ENCODE measurements around the gene SRP68.
"Not testable (repeated sequence)": the region's sequence is repeated elsewhere in the genome, so short reads cannot be mapped to it uniquely, and the experiment has no call there.

The SRP68 gene

DNA sequence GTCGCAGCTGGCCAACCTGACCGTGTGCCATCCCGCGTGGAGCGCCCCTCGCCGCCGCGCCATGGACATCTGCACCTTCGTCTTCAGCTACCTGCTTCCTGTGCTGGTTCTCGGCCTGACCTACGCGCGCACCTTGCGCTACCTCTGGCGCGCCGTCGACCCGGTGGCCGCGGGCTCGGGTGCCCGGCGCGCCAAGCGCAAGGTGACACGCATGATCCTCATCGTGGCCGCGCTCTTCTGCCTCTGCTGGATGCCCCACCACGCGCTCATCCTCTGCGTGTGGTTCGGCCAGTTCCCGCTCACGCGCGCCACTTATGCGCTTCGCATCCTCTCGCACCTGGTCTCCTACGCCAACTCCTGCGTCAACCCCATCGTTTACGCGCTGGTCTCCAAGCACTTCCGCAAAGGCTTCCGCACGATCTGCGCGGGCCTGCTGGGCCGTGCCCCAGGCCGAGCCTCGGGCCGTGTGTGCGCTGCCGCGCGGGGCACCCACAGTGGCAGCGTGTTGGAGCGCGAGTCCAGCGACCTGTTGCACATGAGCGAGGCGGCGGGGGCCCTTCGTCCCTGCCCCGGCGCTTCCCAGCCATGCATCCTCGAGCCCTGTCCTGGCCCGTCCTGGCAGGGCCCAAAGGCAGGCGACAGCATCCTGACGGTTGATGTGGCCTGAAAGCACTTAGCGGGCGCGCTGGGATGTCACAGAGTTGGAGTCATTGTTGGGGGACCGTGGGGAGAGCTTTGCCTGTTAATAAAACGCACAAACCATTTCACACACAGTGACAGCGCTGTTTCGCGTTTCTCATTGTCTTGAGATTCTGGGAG is 4.7 kb upstream of the SRP68 start:
- peak in 2 of 4 experiments; percentile 25 to 40 for DNase-seq

DNA sequence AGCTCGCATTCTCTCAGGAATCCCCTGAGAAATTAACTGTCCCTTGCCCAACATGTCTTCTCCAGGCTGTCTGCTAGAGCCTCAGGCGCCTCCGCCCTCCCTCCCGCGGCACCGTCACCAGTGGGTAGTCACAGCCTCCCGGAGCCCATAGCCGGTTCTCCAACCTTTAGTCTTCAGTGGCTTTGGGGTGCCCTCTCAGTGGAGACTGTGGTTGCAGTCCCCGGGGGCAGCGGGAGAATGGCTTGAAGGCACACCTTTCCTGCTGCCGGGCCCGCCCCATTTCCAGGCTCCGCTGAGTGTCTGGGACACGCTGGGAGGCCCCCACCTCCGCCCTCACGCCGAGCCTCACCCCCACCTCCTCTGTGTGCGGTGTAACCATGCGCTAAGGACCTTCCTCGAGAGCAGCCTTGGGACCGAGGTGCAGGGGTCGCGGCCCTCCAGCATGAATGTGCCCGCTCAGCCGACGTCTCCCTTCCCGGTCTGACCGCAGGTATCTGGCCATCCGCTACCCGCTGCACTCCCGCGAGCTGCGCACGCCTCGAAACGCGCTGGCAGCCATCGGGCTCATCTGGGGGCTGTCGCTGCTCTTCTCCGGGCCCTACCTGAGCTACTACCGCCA is 3.9 kb upstream of the SRP68 start:
- no peak for DNase-seq

DNA sequence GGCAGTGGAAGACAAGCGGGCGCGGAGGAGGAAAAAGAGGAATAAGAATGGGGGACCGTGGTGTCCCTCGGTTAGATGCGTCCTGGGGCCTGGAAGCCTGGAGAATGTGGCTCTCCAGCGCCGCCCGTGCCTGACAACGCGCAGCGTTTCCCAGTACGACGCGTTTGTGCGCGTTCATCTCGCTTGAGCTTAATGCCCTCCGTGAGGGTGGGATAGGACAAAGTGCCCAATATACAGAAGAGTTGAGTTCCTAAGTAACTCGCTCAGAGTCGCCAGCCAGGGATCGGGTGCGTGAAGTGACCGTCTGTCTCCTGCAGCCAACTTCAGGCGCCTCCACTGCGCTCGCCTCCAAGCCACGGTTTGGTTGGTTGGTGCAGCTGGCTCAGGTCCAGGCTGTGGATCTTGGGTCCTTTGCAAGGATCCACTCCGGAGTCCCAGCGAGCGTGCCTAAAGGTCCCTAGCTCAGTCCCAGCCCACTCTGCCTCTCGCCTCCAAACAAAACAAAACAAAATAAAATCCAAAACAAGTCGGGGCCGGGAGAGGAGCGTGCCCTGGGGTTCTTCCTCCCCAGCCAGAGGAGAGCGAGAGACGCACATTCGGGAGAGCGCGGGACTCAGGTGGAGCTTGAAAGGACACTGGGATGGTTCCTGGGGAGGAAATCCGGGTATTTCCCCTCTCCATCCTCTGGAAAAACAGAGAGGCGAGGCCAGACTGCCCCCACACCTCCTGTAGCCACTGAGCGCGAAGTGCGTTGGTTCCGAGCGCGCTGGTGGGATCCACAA is 3.2 kb upstream of the SRP68 start:
- no peak for DNase-seq

DNA sequence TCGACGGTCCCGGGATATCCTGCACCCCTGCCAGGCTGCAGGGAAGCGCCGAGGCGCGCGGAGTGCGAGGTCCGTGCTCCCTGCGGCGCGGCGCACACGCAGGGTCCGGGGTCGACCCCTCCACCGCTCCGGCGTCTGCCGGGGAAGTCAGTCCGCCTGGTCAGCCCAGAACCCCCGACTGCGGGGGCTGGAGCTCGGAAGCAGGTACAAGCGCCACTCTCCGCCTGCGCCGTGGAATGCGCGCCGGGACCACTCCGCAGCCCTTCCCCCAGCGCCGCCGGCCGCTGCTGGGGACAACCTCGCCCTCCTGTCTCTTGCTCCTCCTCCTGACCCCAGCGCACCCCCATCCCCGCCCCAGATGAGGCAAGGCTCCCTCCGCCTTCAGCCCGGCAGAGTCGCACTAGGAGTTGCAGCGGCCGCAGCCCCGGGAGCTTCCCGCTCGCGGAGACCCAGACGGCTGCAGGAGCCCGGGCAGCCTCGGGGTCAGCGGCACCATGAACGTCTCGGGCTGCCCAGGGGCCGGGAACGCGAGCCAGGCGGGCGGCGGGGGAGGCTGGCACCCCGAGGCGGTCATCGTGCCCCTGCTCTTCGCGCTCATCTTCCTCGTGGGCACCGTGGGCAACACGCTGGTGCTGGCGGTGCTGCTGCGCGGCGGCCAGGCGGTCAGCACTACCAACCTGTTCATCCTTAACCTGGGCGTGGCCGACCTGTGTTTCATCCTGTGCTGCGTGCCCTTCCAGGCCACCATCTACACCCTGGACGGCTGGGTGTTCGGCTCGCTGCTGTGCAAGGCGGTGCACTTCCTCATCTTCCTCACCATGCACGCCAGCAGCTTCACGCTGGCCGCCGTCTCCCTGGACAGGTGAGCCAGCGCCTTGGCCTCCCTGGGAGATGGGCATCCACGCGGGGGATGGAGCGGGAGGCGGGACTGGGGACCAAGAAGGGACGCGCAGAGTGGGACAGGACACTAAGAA is 2.4 kb upstream of the SRP68 start, which contains the start of gene GALR2:
GALR2 (plus strand) TSS at position 392 of the 974 bp plus-strand sequence; CDS start at position 495, 103 bp downstream.
- DNase-seq: no peak

DNA sequence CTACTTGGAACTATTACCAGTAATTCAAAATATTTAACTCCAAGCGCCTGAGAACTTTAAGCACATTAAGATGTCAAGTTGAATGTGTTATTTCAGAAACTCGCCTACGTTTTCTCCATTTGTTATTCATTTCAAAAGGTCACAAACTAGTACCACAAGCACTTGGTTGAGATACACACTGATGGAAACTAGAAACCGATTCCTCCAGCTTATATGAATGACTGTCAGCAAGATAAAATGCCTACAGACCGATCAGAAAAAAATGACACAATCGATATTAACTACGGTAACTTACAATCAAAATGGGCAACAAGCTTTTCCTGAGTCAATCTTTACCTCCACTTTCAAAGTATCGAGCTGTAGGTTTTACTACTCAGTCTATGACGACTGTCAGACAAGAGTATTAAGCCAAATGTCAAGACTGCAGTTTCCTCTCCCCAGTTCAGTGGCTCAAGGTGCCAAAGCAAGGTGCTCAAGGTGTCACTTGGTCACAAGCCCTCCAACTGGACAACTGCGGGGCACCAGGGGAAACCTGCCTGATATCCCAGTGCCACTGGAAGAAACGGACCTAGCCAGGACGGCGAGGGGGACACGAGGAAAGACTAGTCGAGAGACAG is 678 bp downstream of the SRP68 start:
- no peak for DNase-seq

DNA sequence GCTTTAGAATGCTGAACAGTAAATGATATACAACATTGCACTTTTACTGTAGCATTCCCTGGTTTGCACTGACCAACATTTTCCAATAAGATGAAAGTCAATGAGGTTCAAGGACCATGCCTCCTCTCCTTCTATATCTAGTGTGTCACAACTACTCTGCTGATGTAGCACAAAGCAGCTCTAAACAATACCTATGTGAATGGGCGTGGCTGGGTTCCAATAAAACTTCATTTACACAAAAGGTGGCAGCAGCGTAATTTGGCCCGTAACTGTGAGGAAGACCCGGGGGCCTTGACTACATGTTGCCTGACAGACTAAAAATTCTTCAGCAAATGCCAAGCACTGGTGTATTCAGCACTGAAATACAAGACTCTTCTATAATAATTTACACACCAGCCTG is 6.5 kb downstream of the SRP68 start:
- DNase-seq: no peak

GRCh38 chr17:76063875-76064546 is 8.3 kb downstream of the SRP68 start:
- no peak for DNase-seq

DNA sequence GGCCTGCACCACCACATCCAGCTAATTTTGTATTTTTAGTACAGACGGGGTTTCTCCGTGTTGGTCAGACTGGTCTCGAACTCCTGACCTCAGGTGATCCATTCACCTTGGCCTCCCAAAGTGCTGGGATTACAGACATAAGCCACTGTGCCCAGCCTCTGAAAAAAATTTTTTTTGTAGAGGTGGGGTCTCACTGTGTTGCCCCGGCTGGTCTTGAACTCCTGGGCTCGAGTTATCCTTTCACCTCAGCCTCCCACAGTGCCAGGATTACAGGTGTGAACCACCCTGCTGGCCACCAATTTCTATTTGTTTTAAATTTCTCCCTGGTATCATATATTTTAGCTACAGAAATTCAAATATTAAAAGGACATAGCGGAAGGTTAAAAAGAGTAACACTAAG is 14.1 kb downstream of the SRP68 start:
- DNase-seq: not testable (repeated sequence)

DNA sequence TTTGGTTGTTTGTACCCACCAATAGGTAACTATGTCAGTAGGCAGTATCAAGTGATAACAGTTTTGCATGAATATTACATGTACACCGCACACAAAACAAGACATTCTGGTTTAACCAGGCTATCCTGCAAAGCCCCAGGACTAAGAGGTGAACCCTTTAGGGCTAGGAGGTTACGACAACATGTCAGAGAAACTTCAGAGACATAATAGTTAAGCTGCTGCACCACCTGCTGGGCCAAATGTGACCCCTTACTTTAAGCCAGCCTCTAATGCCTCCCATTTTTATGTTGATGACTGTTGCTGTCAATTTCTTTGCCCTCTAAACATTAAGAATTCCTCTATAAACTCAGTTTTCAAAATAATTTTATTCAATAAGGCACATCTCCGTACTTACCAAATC is 15.4 kb downstream of the SRP68 start:
- DNase-seq: no peak

- DNase-seq: no peak
These were observed 18.2 kb downstream of the SRP68 start for GRCh38 chr17:76054112-76054476.

GRCh38 chr17:76053246-76054111 is 18.8 kb downstream of the SRP68 start:
- DNase-seq: no peak

DNA sequence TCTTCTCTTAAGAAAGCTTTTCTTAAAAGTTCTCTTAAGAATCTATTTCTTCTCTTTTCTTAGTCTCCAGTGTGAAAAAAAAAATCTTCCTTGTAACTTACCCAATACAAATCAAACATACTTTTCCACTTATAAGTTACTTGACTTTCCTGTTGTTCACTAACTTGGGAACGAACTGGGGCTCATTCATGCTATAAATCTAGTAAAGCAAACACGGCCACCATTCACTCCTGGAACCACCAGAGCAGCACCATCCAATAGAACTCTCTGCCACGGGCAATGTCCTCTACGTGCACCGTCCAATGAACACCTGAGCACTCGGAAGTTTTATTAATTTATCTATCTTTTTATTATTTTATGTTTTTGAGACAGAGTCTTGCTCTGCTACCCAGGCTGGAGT is 20.8 kb downstream of the SRP68 start:
- no peak for DNase-seq

- no peak for DNase-seq
These were observed 21.5 kb downstream of the SRP68 start for GRCh38 chr17:76050538-76051467.

GRCh38 chr17:76049836-76050537 is 22.3 kb downstream of the SRP68 start:
- no peak for DNase-seq

DNA sequence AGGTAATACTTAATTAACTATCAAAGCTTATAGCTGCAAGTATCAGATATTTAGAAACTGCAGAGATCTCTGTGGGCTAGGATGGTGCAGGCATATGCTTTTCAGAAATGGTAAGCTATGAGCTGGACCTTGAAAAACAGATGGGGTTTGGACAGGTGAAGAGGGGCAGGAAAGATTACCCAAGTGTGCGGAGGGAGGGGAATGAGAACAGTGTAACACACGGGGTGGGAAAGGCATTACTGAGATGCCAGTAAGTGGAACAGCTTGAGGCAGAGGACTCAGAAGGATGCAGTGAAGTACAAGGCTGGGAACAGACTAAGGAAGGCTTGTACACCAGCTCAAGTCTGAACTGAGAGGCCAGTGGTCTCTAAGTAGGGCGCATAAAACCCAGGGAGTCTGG is 23.1 kb downstream of the SRP68 start:
- DNase-seq: no peak

- no peak for DNase-seq
These were observed 23.6 kb downstream of the SRP68 start for GRCh38 chr17:76048711-76049110.

GRCh38 chr17:76048025-76048605 is 24.2 kb downstream of the SRP68 start:
- DNase-seq: no peak

GRCh38 chr17:76046064-76046463 is 26.3 kb downstream of the SRP68 start:
- no peak for DNase-seq

All from activated naive CD4-positive, alpha-beta T cell (primary cell).